COR-L47 (cell line): ENCODE data around the gene RPL31.

Source experiments
- DNase-seq: peaks from one replicate; lab custom pipeline; 2025; lab: John Stamatoyannopoulos, UW

RPL31 gene

DNA sequence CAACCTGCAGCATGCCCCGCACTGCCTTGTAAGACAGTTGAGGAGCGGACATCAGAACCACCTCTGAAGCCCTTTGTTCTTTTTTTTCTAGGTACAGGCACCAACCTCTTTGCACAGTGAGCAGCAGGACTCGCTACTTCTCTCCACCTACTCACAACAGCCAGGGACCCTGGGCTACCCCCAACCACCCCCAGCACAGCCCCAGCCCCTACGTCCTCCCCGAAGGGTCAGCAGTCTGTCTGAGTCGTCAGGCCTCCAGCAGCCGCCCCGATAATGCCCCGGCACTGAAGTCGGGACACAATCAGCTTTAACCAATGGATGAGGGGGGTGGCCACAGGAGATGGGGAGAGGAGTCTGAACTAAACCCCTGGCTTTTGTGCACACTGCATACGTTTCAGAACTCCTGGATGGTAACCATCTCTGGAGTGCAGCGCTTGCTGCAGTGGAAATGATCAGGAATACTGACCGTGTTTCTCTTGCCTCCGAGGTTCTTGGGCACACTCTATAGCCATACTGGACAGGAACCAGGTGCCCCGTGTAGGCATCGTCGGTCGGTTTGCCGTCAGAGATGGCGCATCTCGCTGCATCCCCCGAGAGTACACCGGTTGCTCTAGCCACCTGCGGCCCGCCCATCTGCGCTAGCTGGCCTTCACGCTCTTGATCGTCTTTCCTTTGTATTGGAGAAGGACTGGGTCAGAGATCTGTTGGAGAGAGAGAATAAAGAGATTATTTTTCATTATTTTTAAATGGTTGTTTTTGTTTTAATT lies 6.6 kb upstream of the RPL31 start:
- no peak for DNase-seq

DNA sequence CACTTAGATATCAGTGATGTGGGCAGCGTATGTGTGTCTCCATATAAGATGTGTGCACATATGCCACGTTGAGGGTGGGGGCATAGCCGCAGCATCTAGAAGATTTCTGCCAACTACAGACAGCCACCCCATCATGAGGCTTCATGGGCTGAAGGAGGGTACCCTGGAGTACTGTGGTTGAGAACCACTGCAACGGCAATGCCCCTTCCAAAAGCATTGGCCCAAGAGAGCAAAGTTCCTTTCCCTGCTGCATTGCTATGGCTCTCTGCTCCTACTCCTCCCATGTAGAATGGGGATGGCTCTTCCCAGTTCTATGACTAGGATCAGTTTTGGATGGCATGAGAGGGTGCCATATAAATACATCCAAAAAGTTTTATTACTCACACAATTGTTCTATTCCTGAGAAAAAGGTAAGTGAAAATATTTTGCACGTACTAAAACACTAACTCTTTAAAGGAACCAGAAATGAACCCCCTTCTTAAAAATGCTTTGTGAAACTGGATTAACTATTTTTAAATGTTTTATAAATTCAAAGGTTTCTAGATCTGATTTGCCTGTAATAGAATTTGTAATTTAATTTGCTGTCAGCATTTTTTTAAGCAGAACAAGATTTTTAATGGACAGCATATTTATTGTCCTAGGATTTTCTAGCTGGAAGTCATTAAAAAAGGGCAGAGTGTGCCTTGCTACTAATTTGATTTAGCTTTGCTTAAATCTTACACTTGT lies 4.4 kb upstream of the RPL31 start:
- DNase-seq = no peak

DNA sequence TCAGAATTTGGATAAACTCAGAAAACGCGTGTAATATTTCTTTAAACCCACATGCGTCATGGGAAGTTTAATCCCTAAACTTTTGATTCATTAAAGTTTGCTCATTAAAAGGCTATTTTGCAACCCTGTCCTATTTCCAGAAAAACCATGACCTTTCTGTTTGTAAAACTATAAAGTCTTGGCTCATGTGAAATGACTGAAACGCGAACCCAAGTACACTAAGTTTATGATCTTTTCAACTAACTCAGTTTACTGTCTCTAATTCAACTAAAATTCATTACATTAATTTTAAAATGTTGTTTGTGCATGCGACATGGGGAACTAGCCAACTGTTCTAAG lies 3.9 kb upstream of the RPL31 start:
- DNase-seq = no peak

DNA sequence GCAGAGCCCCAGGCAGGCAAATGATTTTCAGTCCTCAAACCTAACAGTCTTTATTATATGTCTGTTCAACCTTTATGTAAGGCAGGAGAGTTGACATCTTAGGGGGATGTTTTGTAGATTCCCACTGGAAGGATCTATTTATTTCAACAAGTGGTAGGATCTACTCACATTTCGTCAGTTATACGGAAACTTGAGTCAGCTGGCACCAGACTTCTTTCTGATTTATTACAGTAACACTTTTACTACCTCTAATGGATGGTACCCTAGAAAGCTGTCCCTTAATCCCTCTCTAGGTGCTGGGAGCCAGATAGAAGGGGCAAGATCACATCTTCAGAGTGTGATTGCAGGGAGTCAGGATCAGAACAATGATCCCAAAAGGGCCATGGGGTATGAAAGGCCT lies 2.1 kb upstream of the RPL31 start:
- no peak for DNase-seq

DNA sequence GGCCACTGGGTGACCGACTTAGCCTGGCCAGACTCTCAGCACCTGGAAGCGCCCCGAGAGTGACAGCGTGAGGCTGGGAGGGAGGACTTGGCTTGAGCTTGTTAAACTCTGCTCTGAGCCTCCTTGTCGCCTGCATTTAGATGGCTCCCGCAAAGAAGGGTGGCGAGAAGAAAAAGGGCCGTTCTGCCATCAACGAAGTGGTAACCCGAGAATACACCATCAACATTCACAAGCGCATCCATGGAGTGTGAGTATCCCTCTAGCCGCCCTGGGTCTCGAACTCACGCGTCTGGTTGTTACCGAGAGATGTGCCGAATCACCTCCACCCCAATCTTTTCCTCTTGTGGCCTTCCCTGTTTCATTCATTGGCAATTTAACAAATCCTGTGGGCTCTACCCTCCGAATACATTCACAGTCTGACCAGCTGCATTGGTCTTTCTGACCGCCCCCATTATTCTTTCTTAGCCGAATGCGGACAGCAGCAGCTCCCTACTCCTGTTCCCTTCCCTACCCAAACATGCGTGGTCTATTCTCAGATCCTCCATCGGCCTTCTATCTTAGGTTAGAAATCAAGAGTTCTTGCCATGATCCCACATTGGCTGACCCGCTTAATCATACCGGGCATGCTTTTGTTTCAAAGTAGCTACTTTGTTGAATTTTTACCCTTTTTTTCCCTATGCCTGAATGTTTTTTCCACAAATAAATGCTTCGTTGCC lies 631 bp downstream of the RPL31 start:
- no peak for DNase-seq

DNA sequence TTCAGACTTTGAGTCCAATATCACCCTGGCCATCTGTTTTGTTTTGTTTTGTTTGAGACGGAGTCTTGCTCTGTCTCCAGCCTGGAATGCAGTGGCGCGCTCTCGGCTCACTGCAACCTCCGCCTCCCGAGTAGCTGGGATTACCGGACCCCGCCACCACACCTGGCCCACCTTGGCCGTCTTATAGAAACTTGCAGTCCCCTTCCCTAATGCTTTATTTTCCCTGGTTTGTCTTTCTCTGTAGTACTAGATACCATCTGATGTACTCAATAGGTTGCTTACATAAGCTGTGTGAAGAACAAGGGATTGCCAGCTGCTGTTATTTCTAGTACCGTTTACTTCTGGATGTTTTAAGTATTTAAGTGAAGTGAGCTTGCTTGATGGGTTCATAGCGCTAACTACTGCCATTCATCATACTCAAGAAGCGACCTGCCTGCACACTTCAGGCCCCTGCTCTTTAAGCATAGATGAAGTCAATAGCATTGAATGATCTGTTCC lies 1.2 kb downstream of the RPL31 start:
- no peak for DNase-seq

DNA sequence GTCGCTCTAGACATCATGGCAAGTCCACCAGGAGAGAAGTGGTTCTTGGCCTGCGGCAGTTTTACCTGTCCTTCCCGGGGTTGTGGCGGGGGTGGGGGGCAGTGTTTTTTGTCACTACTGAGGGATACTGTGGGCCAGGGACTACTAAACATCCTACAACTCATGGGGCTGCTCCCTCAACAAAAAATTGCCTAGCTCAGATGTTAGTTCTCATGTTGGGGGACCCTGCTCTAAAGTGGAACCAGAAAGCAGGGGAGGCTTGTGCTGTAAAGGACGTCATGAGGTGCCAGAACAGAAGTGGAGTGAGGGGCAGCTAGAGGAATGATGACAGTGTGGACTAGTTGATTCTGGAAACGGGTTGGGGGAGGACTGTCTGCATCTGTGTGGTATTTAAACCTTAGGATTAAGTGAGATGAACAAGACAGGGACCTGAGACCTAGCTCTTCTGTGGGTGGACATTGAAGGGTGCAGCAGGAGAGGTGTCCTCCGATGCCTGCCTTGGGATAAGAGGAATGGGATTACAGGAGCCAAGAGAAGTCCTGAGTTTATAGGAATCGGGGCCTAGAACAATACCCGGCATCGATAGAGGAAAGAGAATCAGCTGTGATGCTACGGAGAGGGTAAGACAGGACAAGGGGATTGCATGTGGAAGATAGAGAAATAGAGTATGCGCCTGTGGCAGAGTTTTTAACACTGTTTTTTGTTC lies 2.7 kb downstream of the RPL31 start:
- DNase-seq = no peak

DNA sequence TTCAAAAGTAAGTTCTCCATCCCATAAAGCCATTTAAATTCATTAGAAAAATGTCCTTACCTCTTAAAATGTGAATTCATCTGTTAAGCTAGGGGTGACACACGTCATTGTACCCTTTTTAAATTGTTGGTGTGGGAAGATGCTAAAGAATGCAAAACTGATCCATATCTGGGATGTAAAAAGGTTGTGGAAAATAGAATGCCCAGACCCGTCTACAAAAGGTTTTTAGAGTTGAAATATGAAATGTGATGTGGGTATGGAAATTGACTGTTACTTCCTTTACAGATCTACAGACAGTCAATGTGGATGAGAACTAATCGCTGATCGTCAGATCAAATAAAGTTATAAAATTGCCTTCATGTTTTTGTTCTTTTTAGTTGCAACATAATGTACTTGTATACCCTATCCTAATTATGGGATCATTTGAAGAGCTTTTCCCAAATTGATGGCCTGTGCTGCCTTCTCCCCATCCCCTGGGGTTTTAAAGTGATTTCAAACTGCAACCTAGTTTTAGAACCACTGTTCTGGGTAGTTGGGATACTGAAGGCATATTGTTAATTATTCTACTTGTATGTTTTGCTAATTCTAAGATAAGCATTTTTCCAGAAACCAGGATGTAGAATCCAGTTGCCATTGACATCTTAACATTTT lies 4.1 kb downstream of the RPL31 start:
- no peak for DNase-seq

DNA sequence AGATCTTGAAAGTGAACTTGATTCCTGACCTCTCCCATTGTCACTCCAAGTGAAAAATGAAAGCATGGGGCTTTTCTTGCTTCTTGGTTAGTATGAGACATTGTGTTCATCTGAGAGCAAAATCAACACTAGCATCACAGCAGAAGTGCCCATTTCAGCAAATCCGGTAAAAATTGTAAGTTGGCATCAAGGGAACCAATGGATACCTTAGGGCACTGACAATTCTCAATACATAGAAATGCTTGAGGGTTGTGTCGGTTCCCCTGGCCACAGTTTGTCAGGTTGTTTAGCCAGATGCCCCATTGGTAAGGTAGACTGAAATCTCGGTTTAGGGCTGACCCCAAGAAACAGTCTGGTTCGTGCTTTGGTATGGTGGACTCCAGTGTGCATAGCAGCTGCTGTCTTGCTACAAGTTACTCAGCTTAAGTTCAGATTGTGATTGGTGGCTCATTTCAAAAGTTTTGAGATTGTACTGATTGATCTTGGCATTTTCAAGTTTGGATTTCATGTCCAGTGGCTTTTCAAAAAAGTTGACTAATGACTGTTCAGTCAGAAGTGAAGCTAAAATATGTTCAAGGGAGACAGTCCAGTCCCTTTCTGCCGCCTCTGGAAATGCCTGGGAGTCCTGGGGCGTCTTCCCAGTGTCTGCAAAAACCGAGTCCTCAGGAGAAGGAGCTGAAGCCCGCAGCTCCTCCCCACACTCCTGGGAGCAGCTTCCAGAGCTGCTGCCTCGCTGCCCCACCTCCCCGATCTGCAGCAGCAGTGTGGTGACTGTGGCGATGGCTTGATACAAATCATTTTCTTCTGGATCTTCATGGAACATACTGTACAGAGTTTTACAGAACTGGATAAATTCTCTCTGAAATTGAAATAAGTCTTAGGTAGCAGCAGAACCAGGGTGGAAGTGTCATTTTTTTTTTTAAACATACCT lies 5.6 kb downstream of the RPL31 start:
- DNase-seq = no peak

DNA sequence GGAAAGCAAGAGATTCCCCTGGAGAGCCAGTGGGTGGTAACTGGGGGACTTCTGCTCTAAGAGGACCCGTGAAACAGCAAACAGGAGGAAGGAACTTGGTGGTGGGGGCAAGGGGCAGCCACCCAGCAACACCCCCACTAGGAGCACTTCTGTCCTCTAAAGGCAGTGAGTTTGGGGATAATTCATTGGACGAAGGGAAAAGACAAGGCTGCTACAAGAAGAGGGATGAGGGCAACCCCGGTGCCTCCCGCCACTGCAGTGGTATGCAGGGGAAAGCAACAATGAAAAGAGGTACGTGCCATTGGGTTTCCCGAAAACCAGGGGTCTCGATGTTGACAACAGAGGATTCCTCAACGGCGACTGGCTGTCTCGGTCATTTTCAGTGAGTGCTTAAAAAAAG lies 9.1 kb downstream of the RPL31 start:
- DNase-seq = no peak

DNA sequence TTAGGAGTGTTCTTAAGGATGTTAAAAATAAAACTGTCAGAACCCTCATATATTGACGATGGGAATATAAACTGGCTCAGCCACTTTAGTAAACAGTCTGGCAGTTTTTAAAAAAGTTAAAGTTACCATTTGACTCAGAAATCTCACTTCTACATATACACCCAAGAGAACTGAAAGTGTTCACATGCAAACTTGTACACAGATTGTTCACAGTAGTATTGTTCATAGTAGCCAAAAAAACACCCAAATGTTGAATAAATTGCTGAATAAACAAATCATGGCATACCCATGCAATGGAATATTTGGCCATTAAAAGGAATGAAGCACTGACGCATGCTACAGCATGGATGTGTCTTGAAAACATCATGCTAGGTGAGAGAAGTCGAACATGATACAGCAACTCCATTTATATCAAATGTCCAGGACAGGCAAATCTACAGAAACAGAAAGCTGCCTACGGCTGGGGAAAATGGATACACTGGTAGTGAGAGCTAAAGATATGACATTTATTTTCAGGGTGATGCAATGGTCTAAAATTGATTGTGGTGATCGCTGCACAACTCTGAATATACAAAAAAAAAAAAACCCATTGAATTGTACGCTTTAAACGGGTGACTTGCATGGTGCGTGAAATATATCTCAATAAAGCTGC lies 10.1 kb downstream of the RPL31 start:
- DNase-seq = no peak

DNA sequence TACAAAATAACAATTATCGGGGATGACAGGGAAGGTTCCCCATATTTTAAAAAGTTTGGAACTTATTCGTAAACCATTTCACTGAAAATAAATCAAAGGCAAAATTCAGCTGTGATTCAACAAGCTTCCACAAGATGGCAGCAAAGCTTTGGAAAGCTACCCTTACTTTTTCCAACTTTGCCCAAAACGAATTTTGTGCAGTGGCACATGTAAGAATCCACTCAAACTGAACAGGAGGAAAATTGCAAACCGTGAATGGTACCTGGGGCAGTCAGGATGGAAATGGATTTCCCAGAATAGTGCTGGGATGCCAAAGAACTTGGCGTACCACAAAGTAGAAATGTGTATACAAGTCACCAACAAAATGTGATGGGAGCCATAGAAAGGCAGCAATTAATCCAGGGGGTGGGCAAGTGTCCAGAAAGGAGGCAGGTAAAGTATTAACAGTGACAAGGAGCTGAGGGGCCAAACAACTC lies 10.7 kb downstream of the RPL31 start:
- peak; percentile 9 for DNase-seq

DNA sequence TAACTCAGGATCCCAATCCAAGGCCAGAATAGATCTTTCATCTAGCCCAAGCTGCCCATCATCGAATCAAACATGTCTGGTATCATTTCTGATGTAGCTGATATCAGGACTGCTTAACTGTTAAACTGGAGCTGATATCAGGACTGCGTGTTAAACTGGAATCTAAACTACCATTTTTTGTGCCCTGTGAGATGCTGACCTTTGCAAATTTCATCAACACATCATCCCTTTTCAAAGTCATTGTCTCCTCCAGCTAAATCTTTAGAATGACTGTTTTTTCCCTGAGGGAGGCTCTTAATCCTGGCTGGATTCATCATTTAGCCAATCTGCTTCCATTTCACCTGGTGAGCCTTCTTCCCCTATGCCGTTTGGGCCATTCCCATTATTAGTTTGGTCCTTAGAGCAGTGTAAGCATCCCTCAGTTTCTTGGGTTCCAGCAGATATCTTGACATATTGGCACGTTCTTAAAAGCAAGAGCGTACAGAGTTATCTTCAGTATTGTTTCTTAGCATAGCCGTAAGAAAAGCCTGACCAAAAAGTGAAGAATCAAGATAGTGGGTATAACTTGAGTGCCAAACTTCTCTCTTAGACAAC lies 12.3 kb downstream of the RPL31 start:
- DNase-seq = no peak

DNA sequence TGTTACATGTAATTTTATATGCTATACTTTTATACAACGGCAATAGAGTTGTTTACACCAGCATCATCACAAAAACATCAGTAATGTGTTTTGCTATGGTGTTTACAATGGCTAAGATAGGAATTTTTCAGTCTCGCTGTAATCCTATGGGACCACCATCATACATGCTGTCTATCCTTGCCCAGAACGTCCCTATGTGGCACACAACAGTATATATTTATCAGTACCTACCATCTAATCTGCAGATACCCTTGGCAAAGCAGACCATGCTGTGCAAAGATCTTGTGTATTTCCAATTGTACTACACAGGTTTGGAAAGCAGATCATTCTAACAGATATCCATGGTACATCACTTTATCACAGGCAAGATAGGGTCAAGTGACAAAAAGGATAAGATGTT lies 15.3 kb downstream of the RPL31 start:
- no peak for DNase-seq

DNA sequence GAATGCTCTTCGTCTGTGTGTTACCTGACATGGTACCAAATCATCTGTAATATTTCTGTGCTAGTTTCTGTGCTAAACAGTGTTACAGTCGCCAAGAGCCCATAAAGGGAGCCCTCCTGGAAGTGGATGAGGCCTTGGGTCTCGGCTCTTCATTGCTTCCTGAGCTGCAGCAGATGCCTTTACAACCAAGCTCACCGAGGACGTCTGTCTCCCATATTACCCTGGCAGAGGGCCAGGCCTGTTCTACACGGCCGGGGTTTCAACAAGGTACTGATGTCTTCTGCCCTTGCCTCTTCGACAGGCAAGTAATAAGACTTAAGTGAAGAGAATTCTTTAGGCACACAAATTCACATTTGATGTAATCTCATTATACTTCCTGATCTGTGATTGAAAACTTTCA lies 16.8 kb downstream of the RPL31 start:
- DNase-seq = no peak

DNA sequence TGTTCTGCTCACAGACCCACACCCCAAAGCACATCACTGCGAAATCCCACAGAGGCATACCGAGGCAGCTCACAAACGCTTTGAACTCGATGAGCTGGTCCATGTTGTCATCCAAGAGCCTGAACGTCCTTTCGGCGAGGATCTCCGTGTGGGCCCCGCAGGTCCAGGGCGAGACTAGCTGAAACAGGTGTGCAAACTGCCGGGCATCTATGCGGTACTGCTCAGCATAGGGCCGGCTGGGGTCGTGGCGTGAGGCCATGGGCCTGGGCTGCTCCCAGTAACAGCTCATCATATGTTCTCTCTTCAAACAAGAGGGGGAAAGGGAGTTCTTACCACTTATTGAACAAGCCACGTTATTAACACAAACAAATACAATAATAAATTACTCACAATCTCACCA lies 20.1 kb downstream of the RPL31 start:
- DNase-seq = no peak

DNA sequence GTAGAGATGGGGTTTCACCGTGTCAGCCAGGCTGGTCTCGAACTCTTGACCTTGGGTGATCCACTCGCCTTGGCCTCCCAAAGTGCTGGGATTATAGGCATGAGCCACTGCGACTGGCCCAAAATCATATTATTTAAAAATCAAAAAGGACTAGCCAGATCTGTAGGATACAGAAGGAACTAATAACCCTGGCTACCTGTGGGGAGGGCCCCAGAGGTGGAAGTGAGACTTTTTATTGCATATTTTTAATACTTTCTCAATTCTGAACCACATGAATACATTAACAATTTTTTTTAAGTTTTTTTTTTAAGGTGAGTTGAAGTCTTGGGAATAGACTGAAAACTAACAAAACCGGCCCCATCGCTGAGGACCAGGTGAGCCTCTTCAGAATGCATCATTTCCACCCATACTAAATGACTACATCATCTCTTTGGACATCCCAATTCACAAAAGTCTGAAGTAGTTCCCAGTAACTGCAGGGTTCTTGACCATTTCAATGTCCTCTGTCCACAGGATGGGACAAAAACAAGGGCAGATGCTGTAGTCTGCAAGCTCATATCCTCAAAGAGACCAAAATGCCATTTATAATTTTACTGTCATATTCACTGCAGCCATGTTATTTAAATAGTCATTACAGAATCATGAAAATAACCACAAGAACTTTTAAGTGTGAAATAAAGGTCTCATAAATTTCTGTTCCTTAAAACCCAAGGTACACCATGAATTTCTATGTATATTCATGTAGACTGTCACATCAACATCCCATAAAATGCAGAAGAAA lies 21.4 kb downstream of the RPL31 start:
- no peak for DNase-seq

DNA sequence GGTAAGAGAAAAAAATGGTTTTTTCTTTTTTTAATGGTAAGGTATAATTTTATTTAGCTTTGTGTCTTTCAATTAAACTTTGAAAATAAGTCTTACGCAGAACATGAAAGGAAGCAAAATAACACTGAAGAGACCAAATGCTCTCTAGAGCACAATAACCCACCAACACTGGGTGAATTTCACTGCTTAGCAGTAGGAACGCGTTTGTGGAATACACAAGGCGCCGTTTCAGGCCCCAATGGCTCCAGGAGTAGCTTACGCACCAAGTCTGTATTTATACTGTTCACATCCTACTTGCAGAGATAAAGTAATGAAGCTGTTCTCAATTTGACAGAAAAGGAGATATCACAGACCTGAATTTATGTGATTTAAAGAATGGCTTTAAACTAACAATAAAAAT lies 23.5 kb downstream of the RPL31 start:
- no peak for DNase-seq

DNA sequence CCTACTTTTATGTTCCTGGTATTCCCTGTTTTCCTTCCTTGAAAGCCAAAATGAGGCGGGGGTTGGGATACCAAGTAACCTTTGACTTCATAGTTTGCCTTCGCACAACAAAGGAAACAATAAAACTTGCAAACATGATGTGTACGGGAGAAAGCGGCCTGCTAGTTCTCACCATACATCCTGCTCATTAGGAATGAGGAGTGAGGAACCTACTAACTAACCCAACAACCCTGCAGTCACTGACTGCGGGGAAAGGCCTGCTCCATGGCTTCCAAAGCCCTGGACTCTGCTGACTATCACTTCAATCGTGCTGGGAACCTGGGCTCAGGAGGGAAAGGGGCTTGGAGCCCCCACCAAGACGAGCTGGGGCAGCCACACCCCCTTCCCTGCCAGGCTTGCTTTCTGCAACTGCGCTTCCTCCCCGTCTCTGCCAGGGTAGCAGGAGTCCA lies 24.2 kb downstream of the RPL31 start:
- DNase-seq = no peak
